Measurements from ENCODE around the gene APBA2.

APBA2 gene

GRCh38 chr15:29110733-29111132 is 225.0 kb downstream of the APBA2 start:
- no peak for DNase-seq

- DNase-seq, result no peak
Observed at GRCh38 chr15:29111705-29112281, 226.0 kb downstream of the APBA2 start.

GRCh38 chr15:29113336-29114220 is 227.8 kb downstream of the APBA2 start:
- no peak for DNase-seq

- DNase-seq, result no peak
Observed at GRCh38 chr15:29114221-29115092, 228.7 kb downstream of the APBA2 start.

- DNase-seq, result no peak
Observed at GRCh38 chr15:29115093-29115991, 229.6 kb downstream of the APBA2 start.

GRCh38 chr15:29116970-29117700 is 231.4 kb downstream of the APBA2 start:
- DNase-seq, result no peak

GRCh38 chr15:29117778-29118177 is 232.0 kb downstream of the APBA2 start:
- DNase-seq, result no peak

- no peak for DNase-seq
Observed at GRCh38 chr15:29119847-29120246, 234.1 kb downstream of the APBA2 start.

- DNase-seq, result no peak
Observed at GRCh38 chr15:29120593-29121368, 235.0 kb downstream of the APBA2 start.

- DNase-seq, result no peak
Observed at GRCh38 chr15:29121369-29121656, 235.5 kb downstream of the APBA2 start.

- no peak for DNase-seq
Observed at GRCh38 chr15:29121907-29122306, 236.1 kb downstream of the APBA2 start.

- no peak for DNase-seq
Observed at GRCh38 chr15:29122506-29122905, 236.7 kb downstream of the APBA2 start.

- no peak for DNase-seq
Observed at GRCh38 chr15:29123171-29123570, 237.4 kb downstream of the APBA2 start.

GRCh38 chr15:29123991-29124390 is 238.2 kb downstream of the APBA2 start:
- no peak for DNase-seq

- no peak for DNase-seq
Observed at GRCh38 chr15:29124581-29125381, 239.0 kb downstream of the APBA2 start.

- DNase-seq, result no peak
Observed at GRCh38 chr15:29125382-29126207, 239.8 kb downstream of the APBA2 start.

GRCh38 chr15:29126208-29126536 is 240.4 kb downstream of the APBA2 start:
- DNase-seq, result no peak

GRCh38 chr15:29126821-29127461 is 241.2 kb downstream of the APBA2 start:
- no peak for DNase-seq
